ENCODE results near the gene KRTAP10-4.

DNA sequence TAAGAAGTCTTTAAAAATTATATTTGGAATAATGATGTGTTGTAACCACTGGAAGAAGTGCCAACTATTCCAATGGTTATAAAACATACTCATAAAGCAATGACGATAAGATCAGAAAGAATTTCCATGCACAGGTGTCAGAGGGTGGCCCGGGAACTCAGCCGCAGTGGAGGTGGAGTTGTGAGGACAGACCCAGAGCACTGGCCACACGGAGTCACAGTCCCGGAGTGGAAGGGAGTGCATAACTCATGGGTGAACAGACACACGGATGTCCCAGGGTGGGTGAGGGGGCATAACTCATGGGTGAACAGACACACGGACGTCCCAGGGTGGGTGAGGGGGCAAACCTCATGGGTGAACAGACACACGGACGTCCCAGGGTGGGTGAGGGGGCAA, 2.5 kb downstream of the KRTAP10-4 start:
- no peak for TF ChIP-seq CTCF (IDR thresholded peaks at IDR 0.05)
- TF ChIP-seq POLR2A (IDR thresholded peaks at IDR 0.05): no peak
